HG02642 (cell line): ENCODE measurements around the gene SCN5A.
A peak's percentile ranks its signal among the peaks of the same experiment; 100 is the strongest.

Experiments
- ATAC-seq: cut with Tn5 transposase; IDR thresholded peaks from one replicate; pipeline ENCODE4 v1.9.1; 2021; ENCODE audit warnings: mild to moderate bottlenecking; ENCODE audit not compliant: unreplicated experiment, poor library complexity

The SCN5A gene

DNA sequence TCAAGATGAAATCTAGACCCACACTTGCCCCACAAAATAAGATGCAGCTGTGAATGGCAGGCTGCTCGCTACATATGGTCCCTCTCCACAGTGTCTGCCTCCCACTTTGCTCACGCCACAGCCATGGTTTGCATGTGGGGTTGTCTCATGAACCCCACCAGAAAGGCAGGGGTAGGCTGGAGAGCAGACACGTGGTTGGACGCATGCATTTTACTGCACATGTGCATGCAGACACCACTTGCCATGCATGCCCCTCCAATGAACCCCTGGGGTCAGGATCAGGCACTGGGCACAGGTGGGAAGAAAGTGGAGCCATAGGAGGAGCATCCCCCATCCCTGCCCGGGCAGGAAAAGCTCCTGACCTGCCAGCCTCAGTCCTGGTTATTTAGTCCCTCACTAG is 20.7 kb downstream of the SCN5A start:
- ATAC-seq = no peak

DNA sequence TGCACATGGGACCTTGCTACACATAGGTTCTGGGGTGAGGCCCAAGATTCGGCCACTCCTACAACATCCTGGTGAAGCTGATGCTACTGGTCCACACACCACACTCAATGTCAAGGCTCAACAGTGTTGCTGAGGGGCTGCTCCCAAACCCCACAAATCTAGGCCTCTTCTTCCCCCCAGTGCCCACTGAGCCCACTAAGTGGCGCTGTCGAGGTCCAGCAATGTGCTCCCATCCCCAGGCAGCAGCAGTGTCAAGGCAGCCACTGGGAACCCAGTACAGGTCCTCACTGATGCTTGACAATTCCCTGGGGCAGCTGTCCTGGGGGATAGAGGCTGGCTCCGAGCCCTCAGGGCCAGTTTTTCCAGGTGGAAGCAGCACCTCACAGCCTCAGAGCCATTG is 21.5 kb downstream of the SCN5A start:
- peak; percentile 48 for ATAC-seq

DNA sequence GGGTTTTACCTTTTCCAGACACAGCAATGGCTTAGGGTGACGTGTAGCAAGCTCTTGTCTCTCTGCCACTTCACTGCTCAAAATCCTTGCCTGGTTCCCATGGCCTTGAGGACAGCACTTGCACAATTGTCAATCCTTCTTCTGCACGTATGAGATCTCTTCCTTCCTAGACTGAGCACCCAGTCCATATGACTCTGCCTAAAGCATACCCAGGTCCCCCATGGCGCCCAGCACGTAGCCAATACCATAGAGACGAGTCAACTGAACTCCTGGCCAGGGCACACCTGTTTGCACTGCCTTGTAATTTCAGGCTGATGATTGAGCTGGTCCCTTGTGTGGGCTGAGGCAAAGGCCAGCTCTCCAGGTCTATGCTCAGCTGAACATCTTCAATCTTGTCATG is 23.3 kb downstream of the SCN5A start:
- ATAC-seq = no peak

DNA sequence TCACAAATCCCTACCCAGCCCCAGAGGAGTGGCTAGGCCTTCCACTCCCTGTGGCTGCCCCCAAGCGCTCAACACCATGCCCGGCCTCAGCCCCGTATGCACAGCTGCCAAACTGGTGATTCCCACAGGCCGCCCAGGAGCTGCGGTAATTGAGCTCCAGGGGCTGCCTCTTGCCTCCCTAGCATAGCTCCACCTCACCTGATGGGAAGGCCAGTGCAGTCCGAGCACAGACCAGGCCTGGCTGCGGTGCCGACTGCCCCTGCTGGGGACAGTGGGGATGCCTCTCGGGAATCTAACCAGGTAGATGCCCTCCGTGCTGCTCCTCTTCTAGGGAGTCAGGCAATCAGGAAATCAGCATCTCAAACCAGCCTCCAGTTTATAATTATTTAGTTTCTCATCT is 25.9 kb downstream of the SCN5A start:
- ATAC-seq = no peak

DNA sequence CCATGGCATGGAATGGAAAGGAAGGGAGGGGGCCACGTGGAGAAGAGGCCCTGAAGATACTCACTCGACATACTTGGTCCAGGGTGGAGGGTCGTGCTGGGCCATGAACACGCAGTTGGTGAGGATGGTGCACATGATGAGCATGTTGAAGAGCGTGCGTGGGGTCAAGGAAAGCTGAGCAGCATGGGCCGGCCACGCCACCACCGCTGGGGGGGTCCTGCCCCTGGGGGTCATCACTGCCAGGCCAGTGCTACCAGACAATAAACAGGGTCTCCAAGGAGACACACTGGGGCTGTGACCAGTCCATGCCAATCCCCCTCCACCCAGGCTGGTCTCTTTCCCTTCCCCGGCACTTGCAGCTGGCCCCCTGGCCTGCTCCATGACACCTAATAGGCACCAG is 27.2 kb downstream of the SCN5A start:
- ATAC-seq = no peak

DNA sequence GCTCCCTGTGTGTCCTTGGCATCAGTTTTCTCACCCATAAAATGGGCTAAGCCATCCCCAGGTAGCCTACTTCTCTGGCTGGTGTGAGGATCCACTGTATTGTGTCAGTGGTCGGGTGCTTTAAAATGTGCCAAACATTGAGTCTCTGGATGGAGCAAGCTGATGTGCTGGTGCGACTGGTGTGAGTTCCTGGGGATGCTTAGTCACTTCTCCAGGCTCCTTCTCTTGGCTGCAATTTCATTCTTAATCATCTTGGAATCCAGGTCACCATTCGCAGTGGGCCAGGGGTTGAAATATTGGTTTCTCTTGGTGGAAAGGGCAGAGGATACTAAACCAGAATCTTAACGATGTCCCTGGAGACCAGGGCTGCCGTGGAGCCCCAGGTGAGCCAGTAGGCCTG is 29.3 kb downstream of the SCN5A start:
- ATAC-seq = no peak

DNA sequence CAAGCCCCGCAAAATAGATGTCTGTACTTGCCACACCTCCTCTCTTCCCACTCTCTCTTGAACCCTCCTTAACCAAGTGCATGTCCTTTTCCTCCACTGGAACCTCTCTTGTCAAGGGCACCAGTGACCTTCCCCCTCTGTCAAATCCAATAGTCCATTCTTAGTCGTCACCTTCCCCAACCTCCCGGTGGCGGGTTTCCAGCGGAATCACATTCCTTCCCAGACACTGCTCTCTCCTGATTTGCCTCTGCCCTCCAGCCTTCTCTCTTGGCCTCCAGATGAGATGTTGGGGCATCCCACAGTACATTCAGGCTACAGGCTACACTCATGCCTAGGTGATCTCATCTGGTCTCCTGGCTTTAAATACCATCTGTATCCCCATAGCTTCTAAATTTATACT is 31.1 kb downstream of the SCN5A start:
- no peak for ATAC-seq

DNA sequence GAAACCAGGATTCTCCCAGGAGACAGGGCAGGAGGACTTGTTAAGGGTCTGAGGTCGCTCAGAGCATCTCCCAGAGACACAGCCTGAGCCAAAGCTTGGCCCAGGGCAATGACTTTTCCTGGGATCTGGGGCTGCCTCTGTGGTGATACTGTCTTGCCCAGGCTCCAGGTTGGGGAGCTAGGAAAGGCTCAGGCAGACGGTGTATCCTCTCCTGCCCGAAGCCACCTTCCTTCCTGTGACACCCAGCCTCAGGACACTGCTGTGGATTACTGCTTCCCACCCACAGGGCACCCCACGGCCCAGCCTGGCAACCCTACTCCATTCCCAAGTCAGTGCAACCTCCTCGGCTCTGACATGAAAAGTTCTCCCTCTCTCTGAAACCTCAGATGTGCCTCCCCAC is 31.9 kb downstream of the SCN5A start:
- ATAC-seq = no peak

DNA sequence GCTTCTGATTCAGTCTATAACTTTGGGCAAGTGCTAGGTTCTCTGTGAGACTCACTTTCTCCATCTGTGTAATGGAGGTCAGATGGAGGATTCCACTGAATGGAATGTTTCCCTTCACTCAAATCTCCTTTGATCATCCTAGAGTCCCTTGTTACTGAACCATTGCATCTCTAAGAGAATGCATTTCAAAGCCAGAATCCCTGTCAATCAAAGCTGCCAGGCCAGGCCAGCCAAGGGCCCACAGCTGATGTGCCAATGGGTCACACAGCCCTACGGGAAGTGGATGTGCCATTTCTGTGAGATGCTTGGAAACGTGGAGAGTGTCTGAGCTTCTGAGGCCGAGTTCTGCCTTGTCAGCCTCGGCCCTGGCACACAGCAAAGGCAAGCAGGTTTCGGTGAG is 32.4 kb downstream of the SCN5A start:
- ATAC-seq = no peak

DNA sequence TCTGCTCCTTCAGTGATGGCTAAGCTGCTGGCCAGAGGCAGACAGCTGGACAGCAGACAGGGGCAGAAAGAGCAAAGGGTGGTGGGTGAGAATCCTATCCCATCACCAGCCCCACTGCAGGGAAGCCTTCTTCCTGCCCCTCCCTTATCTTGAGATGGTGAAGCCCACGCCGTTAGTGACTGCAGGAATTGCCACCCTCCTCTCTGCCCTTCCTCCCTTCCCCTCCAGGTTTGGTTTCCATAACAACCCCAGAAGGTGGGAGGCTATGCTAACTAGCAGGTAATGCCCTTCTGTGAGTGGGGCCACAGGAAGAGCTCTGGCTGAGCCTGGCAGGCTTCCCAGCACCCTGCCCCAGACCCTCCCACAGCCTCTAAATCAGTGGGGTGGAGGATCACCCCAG is 32.8 kb downstream of the SCN5A start:
- ATAC-seq = no peak

DNA sequence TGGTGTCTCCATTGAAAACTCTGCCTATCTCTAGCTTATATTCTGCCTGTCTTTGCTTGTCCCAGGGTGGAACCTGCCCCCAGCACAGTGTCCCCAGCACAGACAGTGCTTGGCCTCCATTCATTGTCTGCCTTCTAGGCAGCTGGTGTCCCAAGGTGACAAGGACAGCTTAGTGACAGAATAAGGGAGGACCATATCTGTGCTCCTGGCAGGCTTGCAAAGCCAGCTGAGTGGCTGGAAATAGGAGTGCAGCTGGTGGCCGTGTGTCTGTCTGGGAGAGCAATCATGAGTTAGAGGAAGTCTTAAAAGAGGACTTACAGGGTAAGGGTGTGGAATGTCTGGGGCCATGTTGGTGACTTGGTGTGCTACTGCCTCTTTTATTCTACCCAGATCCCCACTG is 33.4 kb downstream of the SCN5A start:
- no peak for ATAC-seq

DNA sequence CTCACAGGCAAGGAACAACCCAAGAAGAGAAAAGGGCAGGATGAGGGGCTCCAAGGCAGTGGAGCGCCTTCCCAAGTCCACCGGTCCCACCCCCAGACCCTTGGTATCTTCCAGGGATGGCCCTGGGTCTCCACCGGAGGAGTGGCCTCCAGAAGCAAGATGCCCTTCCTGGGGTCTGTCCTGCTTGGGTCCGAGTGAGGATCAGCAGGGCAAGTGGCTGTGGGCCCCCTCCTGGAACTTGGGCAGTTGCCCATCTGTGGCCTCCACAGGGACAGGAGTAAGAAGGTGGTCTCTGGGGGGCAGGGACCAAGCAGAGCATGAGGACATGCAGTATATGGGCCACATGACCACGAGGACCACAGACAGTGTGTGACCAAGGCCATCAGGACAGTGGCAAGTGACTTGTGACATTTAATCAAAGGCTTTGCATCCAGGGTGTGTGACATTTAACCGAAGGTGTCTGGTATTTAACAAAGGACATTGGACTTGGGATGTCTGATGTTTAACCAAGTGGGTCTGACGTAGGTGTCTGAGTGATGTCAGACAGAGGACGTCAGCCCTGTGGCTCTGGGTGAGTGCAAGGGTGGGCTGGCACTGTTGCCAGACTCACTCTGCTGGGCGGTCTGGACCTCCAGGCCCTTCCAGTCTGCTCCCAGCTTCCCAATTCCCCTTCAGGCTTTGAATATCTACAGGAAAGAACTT is 34.7 kb downstream of the SCN5A start:
- ATAC-seq = no peak

DNA sequence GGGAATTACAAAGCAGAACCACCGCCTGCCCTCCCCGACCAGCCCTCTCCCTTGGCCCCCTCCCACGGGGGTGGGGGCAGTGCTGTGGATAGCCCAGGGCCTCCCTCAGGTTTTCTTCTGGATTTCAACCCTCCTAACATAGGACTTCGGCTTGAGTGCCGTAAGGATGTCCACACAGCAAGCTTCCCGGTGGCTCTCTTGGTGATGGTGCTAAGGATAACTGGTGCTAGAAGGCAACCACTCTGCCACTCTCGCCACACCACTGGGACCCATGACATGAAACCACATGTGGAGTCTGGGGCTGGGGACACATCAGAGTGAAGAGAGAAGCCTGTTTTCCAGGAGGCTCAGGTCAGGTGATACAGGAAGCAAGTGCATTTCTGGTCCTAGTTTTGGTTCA is 35.4 kb downstream of the SCN5A start:
- ATAC-seq = no peak

DNA sequence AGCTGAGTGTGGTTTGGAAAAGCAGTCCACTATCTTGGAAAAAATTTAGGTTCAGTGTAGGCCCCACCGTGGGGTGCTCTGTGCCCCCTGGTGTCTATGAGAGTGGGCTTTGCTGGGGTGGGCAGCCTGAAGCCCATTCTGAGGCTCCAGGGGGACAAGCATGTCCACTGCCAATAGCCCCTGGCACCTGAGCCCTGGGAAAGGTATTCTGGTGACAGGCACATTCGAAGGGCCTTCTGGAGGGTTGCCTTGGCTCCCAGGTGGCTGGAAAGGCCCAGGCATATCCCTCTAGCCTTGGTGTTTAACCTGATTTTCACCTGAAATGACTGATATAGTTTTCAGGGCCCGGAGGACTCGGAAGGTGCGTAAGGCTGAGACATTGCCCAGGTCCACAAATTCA is 36.1 kb downstream of the SCN5A start:
- no peak for ATAC-seq

DNA sequence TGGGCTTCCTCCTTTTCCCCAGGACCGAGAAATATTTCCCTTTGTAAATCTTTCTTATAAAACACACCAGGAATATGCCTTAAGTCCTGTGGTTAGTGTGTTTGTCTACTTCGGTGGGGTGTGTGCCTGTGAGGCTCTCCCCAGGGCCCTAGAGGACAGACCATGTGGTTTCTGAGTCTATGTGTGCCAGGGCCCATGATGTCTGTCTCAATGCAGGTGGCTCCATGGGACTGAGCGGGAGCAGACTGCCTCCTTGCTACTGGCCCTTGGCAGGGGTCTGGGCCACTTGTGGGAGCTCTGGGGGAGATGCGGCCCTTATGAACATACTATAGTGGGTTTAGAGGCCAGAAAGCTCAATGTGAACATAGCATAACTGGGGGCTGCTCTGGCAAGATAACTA is 37.6 kb downstream of the SCN5A start:
- ATAC-seq = no peak

DNA sequence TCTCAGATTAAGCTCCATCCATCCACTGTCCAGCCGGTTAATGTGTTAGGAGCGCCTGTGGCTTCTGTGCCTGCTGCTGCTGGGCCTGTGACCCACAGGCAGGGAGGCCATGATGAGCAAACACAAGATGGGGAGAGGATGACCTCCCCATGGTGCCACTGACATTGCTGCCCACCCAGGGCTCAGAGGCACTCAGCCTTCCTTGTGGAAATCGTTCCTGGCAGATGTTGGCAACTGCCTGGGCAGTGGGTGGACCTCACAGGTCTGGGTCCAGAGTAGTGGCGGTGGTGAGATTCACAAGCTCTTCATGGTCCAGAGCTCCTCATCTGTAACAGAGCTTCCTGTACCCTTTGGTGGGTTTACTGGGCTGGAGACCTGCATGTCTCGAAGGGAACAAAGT is 38.6 kb downstream of the SCN5A start:
- no peak for ATAC-seq

DNA sequence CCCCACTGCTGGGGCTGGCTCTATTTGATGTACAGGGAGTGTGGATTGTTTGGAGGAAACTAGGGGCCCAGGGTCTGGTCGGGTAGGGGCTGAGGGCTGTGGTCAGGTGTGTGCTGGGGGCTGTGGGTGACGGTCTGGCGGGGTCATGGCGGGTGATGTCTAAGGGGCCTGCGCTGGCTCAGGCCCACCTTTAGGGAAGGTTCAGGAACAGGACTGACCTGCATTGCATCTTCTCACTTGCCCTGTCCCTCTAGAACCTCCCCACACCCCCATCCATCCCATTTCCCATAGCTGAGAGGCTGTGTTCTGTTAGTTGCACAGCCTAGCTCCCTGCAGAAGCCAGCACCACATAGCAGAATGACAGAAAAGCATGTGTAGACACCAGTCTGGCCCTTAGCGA is 39.1 kb downstream of the SCN5A start:
- no peak for ATAC-seq

DNA sequence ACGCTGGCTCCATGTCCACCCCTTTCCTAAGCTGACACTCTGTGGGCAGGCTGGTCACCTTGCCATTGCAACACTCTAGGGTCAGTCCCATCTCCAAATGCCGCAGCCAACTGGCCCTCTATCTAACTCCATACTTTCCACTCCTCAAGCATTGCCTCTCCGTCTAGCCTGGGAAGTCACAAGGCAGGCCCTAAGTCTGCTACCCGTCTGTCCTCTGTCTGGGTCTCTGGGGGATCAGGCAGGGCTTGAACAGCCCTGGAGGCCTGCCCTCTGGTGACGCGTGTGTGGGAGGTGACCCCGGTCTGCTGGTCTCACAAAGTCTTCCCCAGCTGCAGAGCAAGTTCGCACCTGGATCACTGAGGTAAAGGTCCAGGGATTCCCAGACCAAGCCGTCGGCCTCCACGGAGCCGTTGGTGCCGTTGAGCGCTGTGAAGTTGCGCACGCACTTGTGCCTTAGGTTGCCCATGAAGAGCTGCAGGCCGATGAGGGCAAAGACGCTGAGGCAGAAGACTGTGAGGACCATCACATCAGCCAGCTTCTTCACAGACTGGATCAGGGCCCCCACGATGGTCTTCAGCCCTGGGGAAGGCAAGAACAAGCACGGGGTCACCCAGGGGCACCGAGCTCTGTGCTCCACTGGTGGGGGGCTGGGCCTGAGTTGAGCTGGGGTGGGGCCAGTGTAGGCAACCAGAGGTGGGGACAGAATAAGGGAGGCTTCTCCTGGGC is 39.9 kb downstream of the SCN5A start:
- ATAC-seq = no peak

DNA sequence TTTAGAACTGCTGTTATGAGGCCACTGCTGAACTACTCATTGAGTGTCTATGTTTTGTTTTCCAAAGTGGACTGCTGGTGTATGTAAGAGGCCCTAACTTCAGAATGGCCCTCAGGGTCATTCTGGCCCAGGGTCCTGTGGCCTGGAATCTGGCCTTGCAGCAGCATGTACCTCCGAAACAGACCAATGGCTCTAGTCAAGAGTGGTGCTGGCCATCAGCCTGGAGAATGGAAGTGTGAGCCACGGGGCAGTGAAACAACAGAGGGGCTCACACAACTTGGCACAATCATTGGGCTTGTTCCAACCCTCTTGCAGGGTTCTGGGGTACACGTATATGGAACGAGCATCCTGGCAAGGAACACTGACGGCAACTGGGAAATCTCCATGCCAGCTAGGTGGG is 40.5 kb downstream of the SCN5A start:
- no peak for ATAC-seq

DNA sequence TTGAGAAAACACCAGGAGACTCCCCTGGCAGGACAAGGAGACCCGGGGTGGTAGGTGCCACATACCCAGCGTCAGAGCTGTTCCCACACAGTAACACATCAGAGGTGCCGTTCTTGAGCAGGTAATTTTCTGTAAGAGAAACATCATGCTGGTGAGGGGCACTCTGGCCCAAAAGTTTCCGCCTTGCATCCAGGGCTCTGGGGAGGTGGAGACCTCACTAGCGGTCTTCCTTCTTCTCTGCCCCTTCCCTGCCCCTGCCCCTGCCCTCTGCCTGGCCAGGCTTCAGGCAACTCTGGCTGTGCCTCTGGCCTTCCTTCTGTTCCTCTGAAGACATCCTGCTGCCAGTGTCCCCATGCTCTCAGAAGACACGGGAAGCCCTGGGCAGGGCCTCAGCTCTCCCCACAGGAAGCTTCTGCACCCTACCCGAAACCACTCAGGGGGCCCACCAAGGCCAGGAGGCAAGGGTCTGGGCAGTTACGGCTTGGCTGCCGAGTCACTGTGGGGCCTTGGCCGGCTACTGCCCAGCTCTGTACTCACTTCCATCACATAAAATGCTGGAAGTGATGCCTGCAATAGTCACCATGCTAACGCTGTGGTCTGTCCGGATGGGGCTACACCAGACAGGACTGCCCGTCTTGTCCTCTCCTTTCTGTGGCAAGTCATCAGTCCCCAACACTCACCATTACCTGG is 41.3 kb downstream of the SCN5A start:
- no peak for ATAC-seq

DNA sequence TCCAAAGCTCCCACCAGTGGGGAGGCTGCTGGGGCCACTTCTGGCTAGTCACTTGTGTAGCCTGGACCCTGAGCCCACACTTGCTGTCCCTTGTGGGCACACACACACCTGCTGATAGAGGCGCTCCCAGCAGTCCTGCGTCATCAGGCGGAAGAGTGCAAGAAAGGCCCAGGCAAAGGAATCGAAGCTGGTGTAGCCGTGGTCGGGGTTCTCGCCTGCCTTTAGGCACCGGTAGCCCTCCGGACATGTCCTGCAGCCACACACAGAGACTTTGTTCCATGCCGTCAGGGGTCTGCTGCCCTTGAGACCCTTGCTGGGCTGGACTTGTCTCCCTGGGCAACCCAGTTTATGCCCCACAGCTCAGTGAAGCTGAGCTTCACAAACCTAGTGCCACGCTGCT is 42.9 kb downstream of the SCN5A start:
- ATAC-seq = no peak

DNA sequence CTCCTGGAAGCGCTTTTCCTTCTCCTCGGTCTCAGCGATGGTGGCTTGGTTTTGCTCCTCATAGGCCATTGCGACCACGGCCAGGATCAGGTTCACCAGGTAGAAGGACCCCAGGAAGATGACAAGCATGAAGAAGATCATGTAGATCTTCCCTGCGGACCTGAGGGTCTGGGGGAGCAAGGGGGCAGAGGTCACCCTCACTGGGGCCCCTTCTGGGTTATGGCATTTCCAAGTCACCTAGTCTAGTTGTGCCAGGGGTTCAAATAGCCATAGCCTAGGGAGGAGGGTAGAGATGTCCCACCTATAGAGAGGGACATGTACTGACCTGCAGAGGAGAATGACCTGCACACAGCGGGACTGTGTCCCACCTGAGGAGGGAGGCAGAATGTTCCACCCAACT is 43.5 kb downstream of the SCN5A start:
- no peak for ATAC-seq
